ENCODE data around the gene PHOSPHO2.

Gene PHOSPHO2

DNA sequence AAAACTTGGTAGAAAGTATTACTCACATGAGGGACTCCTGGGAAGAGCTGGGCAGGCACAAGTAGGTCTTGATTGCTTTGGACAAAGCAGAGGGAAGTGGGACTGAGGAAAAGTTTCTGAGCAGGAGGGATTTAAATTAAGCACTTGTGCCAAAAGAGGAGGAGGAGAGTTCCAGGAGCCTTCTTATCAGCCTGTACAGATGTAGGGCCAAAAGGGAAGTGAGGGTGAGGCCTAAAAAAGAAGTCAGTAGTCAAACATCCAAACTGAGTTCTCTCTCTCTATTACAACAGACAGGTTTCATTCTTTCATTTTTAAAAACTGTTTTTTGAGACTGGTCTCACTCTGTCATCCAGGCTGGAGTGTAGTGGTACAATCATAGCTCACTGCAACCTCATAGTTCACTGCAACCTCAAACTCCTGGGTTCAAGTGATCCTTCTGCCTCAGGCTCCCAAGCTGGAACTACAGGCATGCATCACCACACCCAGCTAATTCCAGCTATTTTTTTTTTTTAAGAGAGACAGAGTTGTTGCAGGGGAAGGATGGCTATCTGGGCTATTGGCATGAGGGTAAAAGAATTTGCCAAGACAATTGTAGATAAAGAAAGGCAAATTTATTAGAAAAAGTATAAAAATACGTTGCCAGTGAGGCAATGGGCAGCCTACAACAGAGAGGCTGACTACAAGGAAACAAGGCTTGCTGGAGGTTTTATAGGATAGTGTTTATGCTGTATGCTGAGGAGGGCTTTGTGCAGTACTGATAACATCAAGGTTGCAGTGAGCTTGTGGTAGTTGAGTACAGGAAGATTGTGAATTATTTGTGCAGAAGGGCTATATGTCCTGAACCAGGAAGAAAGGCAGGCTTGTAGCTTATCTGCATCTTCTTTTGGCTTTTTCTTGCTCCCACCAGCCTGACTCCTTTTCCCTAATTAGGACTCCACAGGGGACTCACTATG is 29.0 kb upstream of the PHOSPHO2 start:
- H3K27ac ChIP-seq (replicated peaks), result no peak overlapping the region
- peak; percentile 5 to 39 for DNase-seq (ENCODE audit: low read depth in 1 of 2, low spot score in 1 of 2)
- no peaks in the 10 kb centered on the region for H3K27me3 ChIP-seq (ENCODE audit: insufficient read depth, poor library complexity, severe bottlenecking)
- no peak overlapping the region for H3K4me3 ChIP-seq (replicated peaks; ENCODE audit: insufficient read depth, low read length)
- TF ChIP-seq SPI1 (IDR thresholded peaks at IDR 0.05; ENCODE audit: borderline replicate concordance, low read depth), result peak; percentile 75; the same call in 1 of the 2 replicates
- TF ChIP-seq, protein P1, sequence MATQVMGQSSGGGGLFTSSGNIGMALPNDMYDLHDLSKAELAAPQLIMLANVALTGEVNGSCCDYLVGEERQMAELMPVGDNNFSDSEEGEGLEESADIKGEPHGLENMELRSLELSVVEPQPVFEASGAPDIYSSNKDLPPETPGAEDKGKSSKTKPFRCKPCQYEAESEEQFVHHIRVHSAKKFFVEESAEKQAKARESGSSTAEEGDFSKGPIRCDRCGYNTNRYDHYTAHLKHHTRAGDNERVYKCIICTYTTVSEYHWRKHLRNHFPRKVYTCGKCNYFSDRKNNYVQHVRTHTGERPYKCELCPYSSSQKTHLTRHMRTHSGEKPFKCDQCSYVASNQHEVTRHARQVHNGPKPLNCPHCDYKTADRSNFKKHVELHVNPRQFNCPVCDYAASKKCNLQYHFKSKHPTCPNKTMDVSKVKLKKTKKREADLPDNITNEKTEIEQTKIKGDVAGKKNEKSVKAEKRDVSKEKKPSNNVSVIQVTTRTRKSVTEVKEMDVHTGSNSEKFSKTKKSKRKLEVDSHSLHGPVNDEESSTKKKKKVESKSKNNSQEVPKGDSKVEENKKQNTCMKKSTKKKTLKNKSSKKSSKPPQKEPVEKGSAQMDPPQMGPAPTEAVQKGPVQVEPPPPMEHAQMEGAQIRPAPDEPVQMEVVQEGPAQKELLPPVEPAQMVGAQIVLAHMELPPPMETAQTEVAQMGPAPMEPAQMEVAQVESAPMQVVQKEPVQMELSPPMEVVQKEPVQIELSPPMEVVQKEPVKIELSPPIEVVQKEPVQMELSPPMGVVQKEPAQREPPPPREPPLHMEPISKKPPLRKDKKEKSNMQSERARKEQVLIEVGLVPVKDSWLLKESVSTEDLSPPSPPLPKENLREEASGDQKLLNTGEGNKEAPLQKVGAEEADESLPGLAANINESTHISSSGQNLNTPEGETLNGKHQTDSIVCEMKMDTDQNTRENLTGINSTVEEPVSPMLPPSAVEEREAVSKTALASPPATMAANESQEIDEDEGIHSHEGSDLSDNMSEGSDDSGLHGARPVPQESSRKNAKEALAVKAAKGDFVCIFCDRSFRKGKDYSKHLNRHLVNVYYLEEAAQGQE (IDR thresholded peaks at IDR 0.05; ENCODE audit: insufficient replicate concordance, low read depth), result no peak

DNA sequence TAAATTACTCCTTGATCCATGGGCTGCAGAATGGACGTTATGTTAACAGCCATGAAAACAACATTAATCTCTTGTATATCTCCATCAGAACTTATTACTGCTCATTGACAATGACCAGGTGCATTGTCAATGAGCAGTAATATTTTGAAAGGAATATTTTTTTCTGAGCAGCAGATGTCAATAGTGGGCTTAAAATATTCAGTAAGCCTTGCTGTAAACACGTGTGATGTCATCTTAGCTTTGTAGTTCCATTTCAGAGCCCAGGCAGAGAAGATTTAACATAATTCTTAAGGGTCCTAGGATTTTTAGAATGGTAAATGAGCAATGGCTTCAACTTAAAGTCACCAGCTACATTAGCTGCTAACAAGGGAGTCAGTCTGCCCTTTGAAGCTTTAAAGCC is 26.7 kb upstream of the PHOSPHO2 start:
- Histone ChIP-seq H3K27me3 (ENCODE audit: insufficient read depth, poor library complexity, severe bottlenecking) (no peaks in the 10 kb centered on the region), H3K4me3 (replicated peaks; ENCODE audit: insufficient read depth, low read length) (no peak overlapping the region), H3K27ac (replicated peaks) (no peak overlapping the region)
- no peak for DNase-seq (ENCODE audit: low read depth in 1 of 2, low spot score in 1 of 2)
- TF ChIP-seq, protein P2, sequence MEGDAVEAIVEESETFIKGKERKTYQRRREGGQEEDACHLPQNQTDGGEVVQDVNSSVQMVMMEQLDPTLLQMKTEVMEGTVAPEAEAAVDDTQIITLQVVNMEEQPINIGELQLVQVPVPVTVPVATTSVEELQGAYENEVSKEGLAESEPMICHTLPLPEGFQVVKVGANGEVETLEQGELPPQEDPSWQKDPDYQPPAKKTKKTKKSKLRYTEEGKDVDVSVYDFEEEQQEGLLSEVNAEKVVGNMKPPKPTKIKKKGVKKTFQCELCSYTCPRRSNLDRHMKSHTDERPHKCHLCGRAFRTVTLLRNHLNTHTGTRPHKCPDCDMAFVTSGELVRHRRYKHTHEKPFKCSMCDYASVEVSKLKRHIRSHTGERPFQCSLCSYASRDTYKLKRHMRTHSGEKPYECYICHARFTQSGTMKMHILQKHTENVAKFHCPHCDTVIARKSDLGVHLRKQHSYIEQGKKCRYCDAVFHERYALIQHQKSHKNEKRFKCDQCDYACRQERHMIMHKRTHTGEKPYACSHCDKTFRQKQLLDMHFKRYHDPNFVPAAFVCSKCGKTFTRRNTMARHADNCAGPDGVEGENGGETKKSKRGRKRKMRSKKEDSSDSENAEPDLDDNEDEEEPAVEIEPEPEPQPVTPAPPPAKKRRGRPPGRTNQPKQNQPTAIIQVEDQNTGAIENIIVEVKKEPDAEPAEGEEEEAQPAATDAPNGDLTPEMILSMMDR (IDR thresholded peaks at IDR 0.05; ENCODE audit: insufficient read depth, low read length), result no peak
- no peak for TF ChIP-seq POLR2AphosphoS5 (IDR thresholded peaks at IDR 0.05; ENCODE audit: low read depth)
- TF ChIP-seq SPI1 (IDR thresholded peaks at IDR 0.05; ENCODE audit: borderline replicate concordance, low read depth), result no peak
- TF ChIP-seq, protein P1 (IDR thresholded peaks at IDR 0.05; ENCODE audit: insufficient replicate concordance, low read depth), result no peak
- TF ChIP-seq GABPA (IDR thresholded peaks at IDR 0.05; ENCODE audit: low read depth), result no peak

DNA sequence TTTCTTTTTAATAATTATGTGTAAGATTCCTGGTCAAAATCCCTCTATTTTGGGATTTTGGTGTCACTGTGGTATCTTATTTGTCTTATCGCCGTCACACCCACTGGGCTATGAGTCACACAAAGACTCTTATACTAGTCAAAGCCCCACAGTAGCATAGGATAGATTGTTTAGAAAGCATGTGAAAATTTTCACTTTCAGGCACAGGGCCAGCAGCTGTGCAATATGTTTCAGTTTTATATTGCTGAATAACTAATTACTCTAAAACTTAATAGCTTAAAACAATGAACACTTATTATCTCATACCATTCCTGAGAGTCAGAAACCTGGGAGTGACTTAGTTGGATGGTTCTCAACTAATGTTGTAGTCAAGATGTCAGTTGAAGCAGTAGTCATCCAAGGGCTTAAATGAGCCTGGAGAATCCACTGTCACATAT is 24.0 kb upstream of the PHOSPHO2 start:
- no peak overlapping the region for H3K27ac ChIP-seq (replicated peaks)

More for the DNA sequence above, 24.0 kb upstream of the PHOSPHO2 start:
- H3K27me3 ChIP-seq (ENCODE audit: insufficient read depth, poor library complexity, severe bottlenecking), result no peaks in the 10 kb centered on the region
- DNase-seq (ENCODE audit: low read depth in 1 of 2, low spot score in 1 of 2), result no peak
- TF ChIP-seq, protein P2 (IDR thresholded peaks at IDR 0.05; ENCODE audit: insufficient read depth, low read length), result no peak
- TF ChIP-seq, protein P1 (IDR thresholded peaks at IDR 0.05; ENCODE audit: insufficient replicate concordance, low read depth), result no peak
- TF ChIP-seq POLR2AphosphoS5 (IDR thresholded peaks at IDR 0.05; ENCODE audit: low read depth), result no peak
- no peak for TF ChIP-seq GABPA (IDR thresholded peaks at IDR 0.05; ENCODE audit: low read depth)
- no peak for TF ChIP-seq SPI1 (IDR thresholded peaks at IDR 0.05; ENCODE audit: borderline replicate concordance, low read depth)
- H3K4me3 ChIP-seq (replicated peaks; ENCODE audit: insufficient read depth, low read length), result no peak overlapping the region

Data from HL-60 (cell line).